ENCODE results near the gene KCNE4. TPM values are rescaled to one million over a fixed set of nuclear protein-coding genes. Genes with fewer than 3 reads are reported as not detected.

The KCNE4 gene
- total RNA-seq, 1 donor from 2014 or later: 3.2 TPM

DNA sequence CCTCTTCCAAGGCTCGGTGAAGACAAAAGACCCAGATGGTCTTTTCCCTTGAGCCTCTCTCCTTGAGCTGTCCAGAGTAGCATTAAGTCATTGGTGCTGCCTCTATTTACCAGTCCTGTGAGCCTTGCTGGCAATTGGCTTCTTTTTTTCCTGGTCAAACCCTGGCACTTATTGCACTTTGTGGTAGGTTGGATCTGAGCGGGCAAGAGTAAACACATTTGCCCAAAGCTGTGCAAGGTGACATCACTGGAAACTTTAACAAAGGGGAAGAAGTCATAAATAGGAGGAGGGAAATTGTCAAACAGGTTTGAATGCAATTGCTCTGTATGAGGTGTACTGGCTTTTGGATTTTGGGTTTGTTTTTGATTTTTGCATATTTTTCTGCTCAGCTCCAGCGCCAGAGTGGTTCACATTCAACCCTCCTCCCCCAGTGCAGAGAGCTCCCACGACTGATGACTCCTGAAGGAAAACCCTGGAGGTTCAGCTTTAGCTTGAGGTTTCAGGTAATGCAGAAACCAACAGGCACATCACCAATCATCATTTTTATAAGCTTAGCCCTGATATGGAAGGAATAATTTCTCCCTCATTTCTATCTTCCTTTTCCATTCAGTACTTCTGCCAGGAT is 8.3 kb downstream of the KCNE4 start:
- Mint-ChIP-seq H3K36me3 (no peaks in the 10 kb centered on the region), H3K9me3 (peaks cover 6% of the 10 kb centered on the region), H3K27me3 (peaks cover 4% of the 10 kb centered on the region), H3K4me1 (ENCODE audit: unreplicated experiment) (peaks cover 54% of the 10 kb centered on the region), H3K27ac (no peak overlapping the region), H3K4me3 (no peak overlapping the region)
- TF ChIP-seq, protein P1, sequence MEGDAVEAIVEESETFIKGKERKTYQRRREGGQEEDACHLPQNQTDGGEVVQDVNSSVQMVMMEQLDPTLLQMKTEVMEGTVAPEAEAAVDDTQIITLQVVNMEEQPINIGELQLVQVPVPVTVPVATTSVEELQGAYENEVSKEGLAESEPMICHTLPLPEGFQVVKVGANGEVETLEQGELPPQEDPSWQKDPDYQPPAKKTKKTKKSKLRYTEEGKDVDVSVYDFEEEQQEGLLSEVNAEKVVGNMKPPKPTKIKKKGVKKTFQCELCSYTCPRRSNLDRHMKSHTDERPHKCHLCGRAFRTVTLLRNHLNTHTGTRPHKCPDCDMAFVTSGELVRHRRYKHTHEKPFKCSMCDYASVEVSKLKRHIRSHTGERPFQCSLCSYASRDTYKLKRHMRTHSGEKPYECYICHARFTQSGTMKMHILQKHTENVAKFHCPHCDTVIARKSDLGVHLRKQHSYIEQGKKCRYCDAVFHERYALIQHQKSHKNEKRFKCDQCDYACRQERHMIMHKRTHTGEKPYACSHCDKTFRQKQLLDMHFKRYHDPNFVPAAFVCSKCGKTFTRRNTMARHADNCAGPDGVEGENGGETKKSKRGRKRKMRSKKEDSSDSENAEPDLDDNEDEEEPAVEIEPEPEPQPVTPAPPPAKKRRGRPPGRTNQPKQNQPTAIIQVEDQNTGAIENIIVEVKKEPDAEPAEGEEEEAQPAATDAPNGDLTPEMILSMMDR (conservative IDR thresholded peaks at IDR 0.05): no peak
- DNase-seq (ENCODE audit: extremely low spot score, unreplicated experiment): no peak

DNA sequence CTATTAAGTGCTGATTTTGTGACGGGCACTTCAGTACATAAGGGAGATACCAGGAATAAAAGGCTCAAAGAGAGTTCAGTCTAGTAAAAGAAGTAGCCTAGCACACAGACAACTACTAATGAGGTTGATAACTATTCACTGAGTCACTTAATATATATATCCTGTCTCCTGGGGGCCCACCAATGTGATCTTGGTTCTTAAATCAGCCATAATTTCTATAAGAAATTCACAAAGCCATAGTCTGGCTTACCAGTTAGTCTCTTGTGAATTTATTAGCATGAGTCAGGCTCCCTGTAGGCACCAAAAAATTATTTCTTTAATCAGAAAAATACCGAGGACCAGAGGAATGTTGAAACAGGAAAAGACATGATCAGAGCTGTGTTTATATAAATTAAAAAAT is 10.4 kb downstream of the KCNE4 start:
- peaks cover 34% of the 10 kb centered on the region for H3K4me1 Mint-ChIP-seq (ENCODE audit: unreplicated experiment)

DNA sequence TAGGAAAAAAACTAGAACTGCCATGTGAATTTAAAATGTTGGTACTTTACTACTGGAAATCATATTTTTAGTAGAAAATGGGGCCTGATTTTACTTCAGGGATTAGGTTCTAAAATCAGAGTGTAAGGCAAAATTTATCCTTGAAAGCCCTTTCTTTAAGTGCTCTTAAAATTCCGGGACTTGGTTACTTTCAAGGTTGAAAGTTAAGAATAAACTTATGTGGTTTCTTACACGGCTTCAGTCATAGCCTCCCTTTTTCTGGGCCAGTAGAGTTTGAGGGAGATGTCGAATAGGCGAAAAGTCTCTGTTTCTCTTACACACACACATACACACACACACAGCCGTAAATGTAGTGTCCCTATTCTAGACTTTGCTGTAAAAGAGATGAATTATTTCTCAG is 13.1 kb downstream of the KCNE4 start:
- Mint-ChIP-seq H3K4me1 (ENCODE audit: unreplicated experiment) (peaks cover 24% of the 10 kb centered on the region), H3K27me3 (peaks cover 4% of the 10 kb centered on the region), H3K9me3 (no peaks in the 10 kb centered on the region), H3K27ac (no peak overlapping the region), H3K4me3 (no peak overlapping the region), H3K36me3 (no peaks in the 10 kb centered on the region)
- no peak for DNase-seq (ENCODE audit: extremely low spot score, unreplicated experiment)
- TF ChIP-seq, protein P1 (conservative IDR thresholded peaks at IDR 0.05): no peak

More for the DNA sequence above, 10.4 kb downstream of the KCNE4 start:
- TF ChIP-seq, protein P1 (conservative IDR thresholded peaks at IDR 0.05): no peak
- no peak for DNase-seq (ENCODE audit: extremely low spot score, unreplicated experiment)
- Mint-ChIP-seq H3K27ac (no peak overlapping the region), H3K9me3 (peaks cover 6% of the 10 kb centered on the region), H3K4me3 (peak overlapping the region; percentile 12), H3K27me3 (peaks cover 4% of the 10 kb centered on the region), H3K36me3 (no peaks in the 10 kb centered on the region)

DNA sequence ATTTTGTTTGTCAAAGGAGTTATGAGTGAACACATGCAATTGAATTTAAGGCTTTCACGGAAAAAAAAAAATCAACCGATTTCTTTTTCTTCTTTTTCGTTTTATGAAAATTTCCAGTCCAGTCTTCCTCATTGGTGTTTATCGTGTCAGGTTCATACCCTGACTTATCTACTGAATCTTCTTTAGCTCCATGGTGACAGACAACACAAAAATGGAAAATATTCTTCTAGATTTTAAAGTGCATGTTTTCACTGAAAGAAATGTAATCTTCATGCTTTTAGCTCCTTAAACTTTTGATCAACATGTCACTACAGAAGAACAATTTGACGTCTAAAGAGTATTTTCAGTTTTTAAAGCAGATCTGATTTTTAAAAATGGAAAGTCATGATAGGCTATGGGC is 14.7 kb downstream of the KCNE4 start:
- TF ChIP-seq, protein P1 (conservative IDR thresholded peaks at IDR 0.05): no peak
- Mint-ChIP-seq H3K27me3 (peaks cover 4% of the 10 kb centered on the region), H3K36me3 (no peaks in the 10 kb centered on the region), H3K4me3 (no peak overlapping the region), H3K4me1 (ENCODE audit: unreplicated experiment) (peaks cover 13% of the 10 kb centered on the region), H3K9me3 (no peaks in the 10 kb centered on the region), H3K27ac (no peak overlapping the region)
- no peak for DNase-seq (ENCODE audit: extremely low spot score, unreplicated experiment)

DNA sequence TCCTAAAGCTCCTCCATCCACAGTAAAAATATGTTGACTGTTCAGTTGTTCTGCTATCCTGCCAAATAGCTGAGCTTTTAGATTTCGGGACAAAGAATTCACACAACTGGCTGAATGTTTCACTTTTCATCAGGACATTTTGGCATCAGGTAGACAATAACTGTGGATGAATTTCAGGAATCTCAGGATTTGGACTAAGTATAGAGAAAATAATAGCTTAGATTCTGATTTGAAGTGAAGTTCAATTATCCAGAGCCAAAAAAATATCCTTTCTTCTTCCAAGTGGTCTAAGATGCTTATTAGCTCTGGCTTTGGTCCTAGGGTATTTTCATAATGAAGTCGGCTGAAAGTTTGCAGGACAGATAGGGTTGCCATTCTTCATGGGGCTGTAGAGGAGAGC is 16.1 kb downstream of the KCNE4 start:
- H3K4me3 Mint-ChIP-seq: no peak overlapping the region
- peaks cover under 1% of the 10 kb centered on the region for H3K27me3 Mint-ChIP-seq
- H3K9me3 Mint-ChIP-seq: no peaks in the 10 kb centered on the region
- H3K27ac Mint-ChIP-seq: no peak overlapping the region
- peaks cover 1% of the 10 kb centered on the region for H3K4me1 Mint-ChIP-seq (ENCODE audit: unreplicated experiment)
- no peaks in the 10 kb centered on the region for H3K36me3 Mint-ChIP-seq
- DNase-seq (ENCODE audit: extremely low spot score, unreplicated experiment): no peak
- TF ChIP-seq, protein P1 (conservative IDR thresholded peaks at IDR 0.05): no peak
